Retinal pigment epithelial cell (primary cell): ENCODE results near the gene RIMS1.

Source experiments
- DNase-seq: peaks from one replicate; pipeline ENCODE4 v3.0.0-alpha.2; 2010; ENCODE audit warnings: low read depth
- H3K4me3 ChIP-seq: 2 replicates; pipeline ENCODE4 v1.5.1; 2011; ENCODE audit warnings: mild to moderate bottlenecking, low read length, control low read depth, moderate library complexity
- CTCF ChIP-seq: conservative IDR thresholded peaks from 2 replicates; pipeline ENCODE4 v1.5.1; 2011; ENCODE audit warnings: low read depth, low read length, control low read depth, inconsistent platforms

Gene RIMS1

GRCh38 chr6:71886184-71887005, at the start of gene RIMS1:
Gene RIMS1, plus strand, starts transcription at chr6:71886550. Its CDS starts 474 bp downstream, at chr6:71887024.
- H3K4me3 ChIP-seq = peak within 1 kb of the TSS; percentile 75
- TF ChIP-seq CTCF = peak; percentile 32
- no peak for DNase-seq

GRCh38 chr6:71851214-71851613, 35.1 kb upstream of the RIMS1 start:
- no peak for DNase-seq
- no peak for TF ChIP-seq CTCF
- no peak overlapping the region for H3K4me3 ChIP-seq

GRCh38 chr6:71852948-71853347, 33.4 kb upstream of the RIMS1 start:
- no peak overlapping the region for H3K4me3 ChIP-seq
- no peak for TF ChIP-seq CTCF
- no peak for DNase-seq

GRCh38 chr6:71855406-71855805, 30.9 kb upstream of the RIMS1 start:
- TF ChIP-seq CTCF = no peak
- H3K4me3 ChIP-seq = no peak overlapping the region
- no peak for DNase-seq

GRCh38 chr6:71879016-71879415, 7.3 kb upstream of the RIMS1 start:
- TF ChIP-seq CTCF = no peak
- peak; percentile 78 for DNase-seq
- H3K4me3 ChIP-seq = no peak overlapping the region

- H3K4me3 ChIP-seq = peak overlapping the region; percentile 75
Observed at GRCh38 chr6:71887006-71887743, 825 bp downstream of the RIMS1 start.

More at GRCh38 chr6:71887006-71887743, 825 bp downstream of the RIMS1 start:
- DNase-seq = no peak
- no peak for TF ChIP-seq CTCF
